SU-DHL-6 (cell line): ENCODE measurements around the gene PPP4R1.

Experiments
- H2AFZ ChIP-seq: fragments of 200-600 bp; sonication (generic); 2 replicates; pipeline ENCODE4 v1.6.1; 2014; ENCODE audit warnings: low read depth, mild to moderate bottlenecking, moderate library complexity, mixed read lengths, antibody characterized with exemption, low read length; ENCODE audit not compliant: severe bottlenecking
- H3F3A ChIP-seq: fragments of 200-600 bp; shearing (Covaris generic); 2 replicates; pipeline ENCODE4 v1.6.0; 2016; ENCODE audit warnings: antibody characterized with exemption, mild to moderate bottlenecking; ENCODE audit not compliant: insufficient read depth
- H3K27ac ChIP-seq: fragments of 200-600 bp; sonication (generic); 2 replicates; pipeline ENCODE4 v1.5.1; 2016; ENCODE audit warnings: low read depth, mild to moderate bottlenecking, low read length, moderate library complexity, mixed read lengths
- H3K27me3 ChIP-seq: fragments of 200-600 bp; sonication (generic), shearing (Covaris generic); 2 replicates; pipeline ENCODE4 v1.6.0; 2014; ENCODE audit warnings: mild to moderate bottlenecking, low read length
- H3K36me3 ChIP-seq: fragments of 200-600 bp; sonication (generic); 2 replicates; pipeline ENCODE4 v1.6.1; 2014; ENCODE audit warnings: mild to moderate bottlenecking, low read length, mixed read lengths
- H3K4me2 ChIP-seq: fragments of 300-600, 200-600 bp; shearing (Covaris generic), sonication (generic); 2 replicates; pipeline ENCODE4 v1.6.0; 2014; ENCODE audit warnings: low read length, low read depth, mild to moderate bottlenecking; ENCODE audit not compliant: poor library complexity, severe bottlenecking
- H3K4me3 ChIP-seq: fragments of 200-600 bp; sonication (generic); 2 replicates; pipeline ENCODE4 v1.5.1; 2014; ENCODE audit warnings: antibody characterized with exemption, low read length, mild to moderate bottlenecking, mixed read lengths; ENCODE audit not compliant: insufficient read depth, poor library complexity, severe bottlenecking
- H3K79me2 ChIP-seq: fragments of 200-600 bp; sonication (generic); 2 replicates; pipeline ENCODE4 v1.6.1; 2014; ENCODE audit warnings: mild to moderate bottlenecking, low read length, moderate library complexity; ENCODE audit not compliant: insufficient read depth
- H3K9ac ChIP-seq: fragments of 200-600 bp; sonication (generic); 2 replicates; pipeline ENCODE4 v1.7.0; 2014; ENCODE audit warnings: mild to moderate bottlenecking, low read length
- H3K9me2 ChIP-seq: fragments of 200-600 bp; sonication (generic); replicated peaks from 2 replicates; pipeline ENCODE4 v1.6.1; 2014; ENCODE audit warnings: low read length; ENCODE audit not compliant: insufficient read depth
- H3K9me3 ChIP-seq: fragments of 200-600 bp; sonication (generic); 2 replicates; pipeline ENCODE4 v1.6.1; 2014; ENCODE audit warnings: low read length, mixed read lengths; ENCODE audit not compliant: insufficient read depth
- H4K20me1 ChIP-seq: fragments of 200-600 bp; sonication (generic); 2 replicates; pipeline ENCODE4 v1.6.1; 2014; ENCODE audit warnings: low read depth, mild to moderate bottlenecking, antibody characterized with exemption, low read length, moderate library complexity, mixed read lengths
- EZH2phosphoT487 ChIP-seq: fragments of 200-600 bp; sonication (generic), shearing (Covaris generic); conservative IDR thresholded peaks from 2 replicates; pipeline ENCODE4 v1.6.1; 2018; ENCODE audit warnings: mild to moderate bottlenecking, antibody characterized with exemption, low read length, moderate library complexity, mixed read lengths
- TF ChIP-seq, protein P1 (sequence below): fragments of 200-600 bp; sonication (generic); IDR thresholded peaks from one replicate; pipeline ENCODE4 v1.5.1; 2017; ENCODE audit warnings: antibody characterized with exemption, mild to moderate bottlenecking, low read length, moderate library complexity; ENCODE audit not compliant: insufficient read depth, poor library complexity, severe bottlenecking

The PPP4R1 gene

GRCh38 chr18:9559253-9559652 is 55.1 kb downstream of the PPP4R1 start:
- Histone ChIP-seq H2AFZ (no peak overlapping the region), H3K79me2 (no peaks in the 10 kb centered on the region), H3K4me3 (no peak overlapping the region), H4K20me1 (no peaks in the 10 kb centered on the region), H3F3A (no peaks in the 10 kb centered on the region), H3K4me2 (no peak overlapping the region), H3K27ac (no peak overlapping the region), H3K9ac (no peak overlapping the region), H3K9me2 (no peaks in the 10 kb centered on the region), H3K36me3 (peaks cover 4% of the 10 kb centered on the region; the same call in 1 of the 2 replicates), H3K9me3 (no peaks in the 10 kb centered on the region), H3K27me3 (no peaks in the 10 kb centered on the region)
- TF ChIP-seq, protein P1, sequence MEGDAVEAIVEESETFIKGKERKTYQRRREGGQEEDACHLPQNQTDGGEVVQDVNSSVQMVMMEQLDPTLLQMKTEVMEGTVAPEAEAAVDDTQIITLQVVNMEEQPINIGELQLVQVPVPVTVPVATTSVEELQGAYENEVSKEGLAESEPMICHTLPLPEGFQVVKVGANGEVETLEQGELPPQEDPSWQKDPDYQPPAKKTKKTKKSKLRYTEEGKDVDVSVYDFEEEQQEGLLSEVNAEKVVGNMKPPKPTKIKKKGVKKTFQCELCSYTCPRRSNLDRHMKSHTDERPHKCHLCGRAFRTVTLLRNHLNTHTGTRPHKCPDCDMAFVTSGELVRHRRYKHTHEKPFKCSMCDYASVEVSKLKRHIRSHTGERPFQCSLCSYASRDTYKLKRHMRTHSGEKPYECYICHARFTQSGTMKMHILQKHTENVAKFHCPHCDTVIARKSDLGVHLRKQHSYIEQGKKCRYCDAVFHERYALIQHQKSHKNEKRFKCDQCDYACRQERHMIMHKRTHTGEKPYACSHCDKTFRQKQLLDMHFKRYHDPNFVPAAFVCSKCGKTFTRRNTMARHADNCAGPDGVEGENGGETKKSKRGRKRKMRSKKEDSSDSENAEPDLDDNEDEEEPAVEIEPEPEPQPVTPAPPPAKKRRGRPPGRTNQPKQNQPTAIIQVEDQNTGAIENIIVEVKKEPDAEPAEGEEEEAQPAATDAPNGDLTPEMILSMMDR: no peak
- no peak for TF ChIP-seq EZH2phosphoT487

DNA sequence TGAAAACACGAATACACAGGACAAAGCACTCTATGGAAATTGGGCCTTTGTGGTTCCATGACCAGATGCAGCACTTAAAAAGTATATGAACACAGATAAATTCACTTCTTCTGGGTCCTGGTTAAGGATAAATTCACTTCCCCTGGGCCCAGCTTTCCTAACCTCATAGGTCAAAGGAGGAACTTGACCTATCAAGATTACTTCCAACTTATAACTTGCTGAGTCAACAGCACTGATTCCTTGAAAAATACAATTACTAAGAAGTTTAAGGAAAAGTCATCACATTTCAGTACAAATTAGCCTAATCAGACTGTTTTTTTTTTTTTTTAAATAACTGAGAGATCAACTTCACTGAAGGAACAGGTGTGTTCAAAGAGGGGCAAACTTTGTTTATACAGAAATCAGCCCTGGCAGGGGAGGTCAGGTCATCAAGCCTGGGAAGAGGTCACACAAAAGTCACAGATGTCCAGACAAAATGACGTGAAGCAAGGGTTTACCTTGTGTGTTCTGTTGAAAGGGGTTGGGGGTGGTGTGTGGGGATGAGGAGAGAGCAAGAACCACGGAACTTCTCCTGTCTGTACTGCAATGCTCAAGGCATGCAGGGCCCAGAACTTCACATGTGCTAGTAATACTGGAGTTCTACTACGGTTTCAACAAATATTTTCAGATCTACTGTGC is 55.8 kb downstream of the PPP4R1 start:
- Histone ChIP-seq H2AFZ (no peak overlapping the region), H3K79me2 (no peaks in the 10 kb centered on the region), H3F3A (no peaks in the 10 kb centered on the region), H4K20me1 (no peaks in the 10 kb centered on the region), H3K9me2 (no peaks in the 10 kb centered on the region), H3K36me3 (peaks cover 6% of the 10 kb centered on the region; the same call in 1 of the 2 replicates), H3K4me3 (no peak overlapping the region), H3K4me2 (no peak overlapping the region), H3K27ac (no peak overlapping the region), H3K9me3 (no peaks in the 10 kb centered on the region), H3K9ac (no peak overlapping the region), H3K27me3 (no peaks in the 10 kb centered on the region)
- TF ChIP-seq EZH2phosphoT487: no peak
- TF ChIP-seq, protein P1: no peak

DNA sequence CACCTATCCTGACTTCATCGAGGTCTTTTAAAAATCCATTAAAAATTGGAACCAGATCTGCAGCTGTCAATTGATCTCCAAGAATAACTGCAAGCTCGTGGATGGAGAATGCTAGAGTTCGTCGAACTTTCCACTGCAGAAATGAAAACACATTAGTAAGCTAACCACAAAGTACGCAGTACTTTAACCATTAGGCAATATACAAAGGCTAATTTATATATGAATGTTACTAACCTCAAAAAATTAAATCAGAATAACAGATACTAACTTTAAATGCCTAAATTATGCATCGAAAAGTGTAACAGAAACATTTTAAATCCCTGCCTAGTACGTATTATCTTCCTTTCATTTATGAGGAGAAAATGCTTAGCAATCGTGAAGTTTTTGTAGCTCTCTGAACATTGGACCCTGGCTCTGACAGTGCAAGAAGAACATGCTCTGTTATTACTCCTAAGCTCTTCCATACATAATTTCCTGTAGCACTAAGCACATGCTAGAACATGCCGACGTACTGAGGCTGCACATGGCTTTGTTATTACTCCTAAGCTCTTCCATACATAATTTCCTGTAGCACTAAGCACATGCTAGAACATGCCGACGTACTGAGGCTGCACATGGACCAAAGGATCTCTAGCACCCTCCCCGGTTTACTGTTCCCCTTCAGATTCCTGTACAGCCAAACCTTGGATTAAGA is 57.0 kb downstream of the PPP4R1 start:
- Histone ChIP-seq H3K9me3 (no peaks in the 10 kb centered on the region), H3K27ac (no peak overlapping the region), H3K4me3 (no peak overlapping the region), H3K36me3 (peaks cover 13% of the 10 kb centered on the region; the same call in 1 of the 2 replicates), H3K79me2 (no peaks in the 10 kb centered on the region), H4K20me1 (no peaks in the 10 kb centered on the region), H3K27me3 (no peaks in the 10 kb centered on the region), H3K9me2 (no peaks in the 10 kb centered on the region), H2AFZ (no peak overlapping the region), H3K4me2 (no peak overlapping the region), H3K9ac (no peak overlapping the region), H3F3A (no peaks in the 10 kb centered on the region)
- TF ChIP-seq, protein P1: no peak
- TF ChIP-seq EZH2phosphoT487: no peak
